ENCODE measurements around the gene PDE11A.

- TF ChIP-seq, protein P1, sequence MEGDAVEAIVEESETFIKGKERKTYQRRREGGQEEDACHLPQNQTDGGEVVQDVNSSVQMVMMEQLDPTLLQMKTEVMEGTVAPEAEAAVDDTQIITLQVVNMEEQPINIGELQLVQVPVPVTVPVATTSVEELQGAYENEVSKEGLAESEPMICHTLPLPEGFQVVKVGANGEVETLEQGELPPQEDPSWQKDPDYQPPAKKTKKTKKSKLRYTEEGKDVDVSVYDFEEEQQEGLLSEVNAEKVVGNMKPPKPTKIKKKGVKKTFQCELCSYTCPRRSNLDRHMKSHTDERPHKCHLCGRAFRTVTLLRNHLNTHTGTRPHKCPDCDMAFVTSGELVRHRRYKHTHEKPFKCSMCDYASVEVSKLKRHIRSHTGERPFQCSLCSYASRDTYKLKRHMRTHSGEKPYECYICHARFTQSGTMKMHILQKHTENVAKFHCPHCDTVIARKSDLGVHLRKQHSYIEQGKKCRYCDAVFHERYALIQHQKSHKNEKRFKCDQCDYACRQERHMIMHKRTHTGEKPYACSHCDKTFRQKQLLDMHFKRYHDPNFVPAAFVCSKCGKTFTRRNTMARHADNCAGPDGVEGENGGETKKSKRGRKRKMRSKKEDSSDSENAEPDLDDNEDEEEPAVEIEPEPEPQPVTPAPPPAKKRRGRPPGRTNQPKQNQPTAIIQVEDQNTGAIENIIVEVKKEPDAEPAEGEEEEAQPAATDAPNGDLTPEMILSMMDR (IDR thresholded peaks at IDR 0.05 in 8 of 11, conservative IDR thresholded peaks at IDR 0.05 in 3 of 11), result no peak
- no peak for TF ChIP-seq POLR2AphosphoS5 (IDR thresholded peaks at IDR 0.05)
- TF ChIP-seq POLR2A (IDR thresholded peaks at IDR 0.05), result no peak
These were observed 443.1 kb downstream of the PDE11A start for GRCh38 chr2:177629357-177630024.
